K562 (cell line): ENCODE results near the gene TMEM209. TPM values are rescaled to one million over a fixed set of nuclear protein-coding genes. Genes with fewer than 3 reads are reported as not detected.

Experiments used
- ADNP ChIP-seq: fragments of 200-800 bp; sonication (Bioruptor generic); IDR thresholded peaks from 2 replicates; pipeline ENCODE4 v1.6.1; 2016; ENCODE audit warnings: missing genetic modification characterization, missing compliant biosample characterization
- AFF1 ChIP-seq, 2 experiments: fragments of 450-650 bp; IDR thresholded peaks; 2 replicates each; pipeline ENCODE4 v1.6.1; 2018; ENCODE audit warnings: mild to moderate bottlenecking in 2 of 2, low read depth in 1 of 2; ENCODE audit not compliant: partially characterized antibody in 2 of 2
- ASH1L ChIP-seq: fragments of 450-650 bp; IDR thresholded peaks from 2 replicates; pipeline ENCODE4 v1.6.1; 2018; ENCODE audit warnings: borderline replicate concordance, mild to moderate bottlenecking, low read depth; ENCODE audit not compliant: partially characterized antibody
- CHD2 ChIP-seq: IDR thresholded peaks from 2 replicates; pipeline ENCODE4 v1.6.1; 2011; ENCODE audit warnings: low read depth, low read length
- ID3 ChIP-seq, 2 experiments: fragments of 250-450 bp in 1 of 2; fragments of 450-650 bp in 1 of 2; sonication (Bioruptor Pico) in 1 of 2; IDR thresholded peaks; 2 replicates each; pipeline versions ENCODE4 v1.6.1 to v1.8.0; 2016 to 2021; ENCODE audit warnings: mild to moderate bottlenecking in 2 of 2, moderate library complexity in 2 of 2, missing compliant biosample characterization in 1 of 2, missing genetic modification characterization in 1 of 2
- IRF9 ChIP-seq: fragments of 450-650 bp; IDR thresholded peaks from 2 replicates; pipeline ENCODE4 v1.6.1; 2016; ENCODE audit warnings: missing biosample characterization, missing genetic modification characterization
- KDM4B ChIP-seq, 2 experiments: fragments of 450-650 bp in 1 of 2; sonication (generic) in 1 of 2; IDR thresholded peaks; 2 replicates each; pipeline ENCODE4 v1.6.1; 2016 to 2017; ENCODE audit warnings: borderline replicate concordance in 2 of 2, antibody characterized with exemption in 1 of 2, low read depth in 1 of 2, mild to moderate bottlenecking in 1 of 2
- MIER1 ChIP-seq: fragments of 450-650 bp; IDR thresholded peaks from 2 replicates; pipeline ENCODE4 v1.6.1; 2016; ENCODE audit warnings: antibody characterized with exemption, mild to moderate bottlenecking, low read depth
- POLR3G ChIP-seq: IDR thresholded peaks from 2 replicates; pipeline ENCODE4 v1.6.1; 2011; ENCODE audit not compliant: insufficient read length, insufficient replicate concordance; ENCODE audit errors: extremely low read depth
- RCOR1 ChIP-seq, 2 experiments: IDR thresholded peaks; 2 replicates each; pipeline ENCODE4 v1.6.1; 2012; ENCODE audit warnings: low read depth in 2 of 2, low read length in 2 of 2, borderline replicate concordance in 1 of 2, improper control_type of control experiment in 1 of 2
- SOX6 ChIP-seq: fragments of 450-650 bp; IDR thresholded peaks from 2 replicates; pipeline ENCODE4 v1.6.1; 2014; ENCODE audit warnings: mild to moderate bottlenecking
- STAT6 ChIP-seq: sonication (generic); formaldehyde crosslinking; IDR thresholded peaks from 2 replicates; pipeline ENCODE4 v1.8.1; 2023; ENCODE audit warnings: mild to moderate bottlenecking, missing genetic modification reagents
- THRAP3 ChIP-seq: fragments of 450-650 bp; IDR thresholded peaks from 2 replicates; pipeline ENCODE4 v1.6.1; 2016; ENCODE audit warnings: mild to moderate bottlenecking, inconsistent platforms, borderline replicate concordance
- USF1 ChIP-seq: sonication (generic); formaldehyde crosslinking; IDR thresholded peaks from 2 replicates; pipeline ENCODE4 v1.9.0; 2022; ENCODE audit warnings: mild to moderate bottlenecking, missing genetic modification reagents
- ZBTB1 ChIP-seq: sonication (generic); formaldehyde crosslinking; IDR thresholded peaks from 2 replicates; pipeline ENCODE4 v1.8.1; 2023; ENCODE audit warnings: missing genetic modification reagents, low read depth, mild to moderate bottlenecking, borderline replicate concordance
- ZNF253 ChIP-seq: fragments of 250-450 bp; sonication (Bioruptor Pico); conservative IDR thresholded peaks from 2 replicates; pipeline ENCODE4 v1.6.1; 2021; ENCODE audit warnings: mild to moderate bottlenecking
- ZNF77 ChIP-seq: fragments of 250-450 bp; sonication (Bioruptor Pico); IDR thresholded peaks from 2 replicates; pipeline ENCODE4 v1.5.0; 2020
- polyA plus RNA-seq, 8 experiments: library from polyadenylated mRNA; depleted of rRNA in 4 of 8; stranded (reverse) in 5 of 8; unstranded in 3 of 8; fragments of >200 nt; fragmentation: Nextera tagmentation in 2 of 8; fragmentation: Illumina TruSeq in 1 of 8; extraction: Ambion mirVana in 2 of 8; extraction: Trizol in 1 of 8; gene quantifications; 2 replicates each; pipeline versions ENCODE4 v1.2.1 to v1.2.3, GENCODE V29; 2011 to 2014; ENCODE audit warnings: inconsistent platforms in 1 of 8, missing spikeins in 1 of 8
- total RNA-seq, 7 experiments: library from RNA; depleted of rRNA in 6 of 7; stranded (reverse); fragments of >200 nt in 6 of 7; fragmentation: Illumina TruSeq in 2 of 7; extraction: Trizol in 2 of 7; gene quantifications; 2 replicates each; pipeline versions ENCODE4 v1.2.1 to v1.2.3, GENCODE V29; 2011 to 2021; ENCODE audit warnings: low replicate concordance in 1 of 7

The TMEM209 gene
- total and polyA plus RNA-seq, 9 of the 15 experiments (the other 6 are each of a cell fraction or from before 2014, with no cell fraction given), result 36.8 to 116 (median 76.6) TPM

GRCh38 chr7:130242198-130243014 is 37.2 kb upstream of the TMEM209 start (continued):
- TF ChIP-seq USF1 (CRISPR knock-in tag), result no peak
- TF ChIP-seq CHD2, result no peak
- no peak for TF ChIP-seq ID3 (CRISPR knock-in tag; IDR thresholded peaks at IDR 0.05)
- TF ChIP-seq ID3 (tag; IDR thresholded peaks at IDR 0.05), result peak; percentile 90
- TF ChIP-seq POLR3G, result no peak
- TF ChIP-seq STAT6 (CRISPR knock-in tag), result no peak
- no peak for TF ChIP-seq IRF9
- no peak for TF ChIP-seq THRAP3
- TF ChIP-seq ZNF253 (CRISPR knock-in tag), result no peak
- no peak for TF ChIP-seq KDM4B (IDR thresholded peaks at IDR 0.05; ENCODE audit: borderline replicate concordance in 2 of 2, low read depth in 1 of 2)
- TF ChIP-seq MIER1, result no peak
- no peak for TF ChIP-seq ASH1L
- TF ChIP-seq ZNF77 (CRISPR knock-in tag), result no peak
- no peak for TF ChIP-seq ADNP
- TF ChIP-seq AFF1 (IDR thresholded peaks at IDR 0.05; ENCODE audit: low read depth in 1 of 2, partially characterized antibody in 2 of 2), result peak in 1 of 2 experiments; percentile 66
- peak in 1 of 2 experiments; percentile 65; a peak in 2 of 4 replicates for TF ChIP-seq RCOR1 (IDR thresholded peaks at IDR 0.05; ENCODE audit: borderline replicate concordance in 1 of 2, low read depth in 2 of 2, low read length in 2 of 2)
- TF ChIP-seq SOX6, result peak; percentile 41
- no peak for TF ChIP-seq ZBTB1
